DMS153 treated with DMSO at 0.1 percent for 48 hours (cell line): Measurements from ENCODE around the gene PRR18.

Experiments used
- DNase-seq: peaks from one replicate; lab custom pipeline; 2025; ENCODE audit not compliant: unreplicated experiment; lab: John Stamatoyannopoulos, UW

Gene PRR18

DNA sequence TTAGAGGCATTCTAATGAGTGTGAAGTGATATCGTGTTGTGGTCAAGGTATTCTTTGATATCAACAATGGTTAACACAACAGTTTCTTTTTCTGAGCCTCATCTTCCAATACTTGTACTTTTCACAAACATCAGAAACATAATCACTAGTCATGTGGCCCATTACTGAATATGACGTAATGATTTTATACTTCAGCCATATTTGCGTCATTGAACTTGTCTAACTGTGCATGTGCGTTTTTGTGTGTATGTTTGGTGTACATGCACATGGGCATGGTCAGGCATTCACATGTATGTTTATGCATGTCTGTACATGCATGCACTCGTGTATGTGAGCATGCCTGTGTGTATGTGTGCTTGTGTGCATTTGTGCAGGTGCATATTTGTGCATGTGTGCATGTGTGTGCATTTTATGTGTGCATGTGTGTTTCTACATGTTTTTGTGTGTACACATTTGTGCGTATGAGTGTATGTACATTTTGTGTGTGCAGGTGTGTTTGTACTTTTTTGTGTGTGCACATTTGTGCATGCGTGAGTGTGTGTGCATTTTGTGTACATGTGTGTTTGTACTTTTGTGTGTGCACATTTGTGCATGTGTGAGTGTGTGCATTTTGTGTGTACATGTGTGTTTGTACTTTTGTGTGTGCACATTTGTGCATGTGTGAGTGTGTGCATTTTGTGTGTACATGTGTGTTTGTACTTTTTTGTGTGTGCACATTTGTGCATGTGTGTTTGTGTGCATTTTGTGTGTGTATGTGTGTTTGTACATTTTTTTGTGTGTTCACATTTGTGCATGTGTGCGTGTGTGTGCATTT, 29.4 kb downstream of the PRR18 start:
- no peak for DNase-seq

DNA sequence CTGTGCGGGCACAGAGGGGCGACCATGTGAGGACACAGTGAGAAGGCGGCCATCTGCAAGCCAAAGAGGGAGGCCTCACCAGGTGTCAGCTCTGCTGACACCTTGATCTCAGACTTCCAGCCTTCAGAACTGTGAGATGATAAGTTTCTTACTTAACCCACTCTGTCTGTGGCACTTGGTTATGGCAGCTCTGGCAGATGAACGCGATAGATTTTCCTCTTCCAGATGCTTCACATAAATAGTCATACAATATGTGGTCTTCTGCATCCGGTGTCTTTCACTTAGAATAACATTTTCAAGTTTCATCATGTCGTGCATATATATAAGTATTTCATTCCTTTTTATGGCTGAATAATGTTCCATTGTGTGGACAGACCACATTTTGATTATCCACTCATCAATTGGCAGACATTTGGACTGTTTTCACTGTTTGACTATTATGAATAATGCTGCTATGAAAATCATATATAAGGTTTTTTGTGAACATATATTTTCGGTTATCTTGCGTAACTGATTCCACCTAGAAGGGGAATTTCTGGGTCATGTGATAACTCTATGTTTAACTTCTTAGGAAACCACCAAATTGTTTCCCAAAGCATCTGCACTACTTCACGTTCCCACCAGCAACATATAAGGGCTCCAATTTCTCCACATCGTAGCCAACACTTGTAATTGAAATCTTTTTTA, 30.2 kb downstream of the PRR18 start:
- DNase-seq: no peak

DNA sequence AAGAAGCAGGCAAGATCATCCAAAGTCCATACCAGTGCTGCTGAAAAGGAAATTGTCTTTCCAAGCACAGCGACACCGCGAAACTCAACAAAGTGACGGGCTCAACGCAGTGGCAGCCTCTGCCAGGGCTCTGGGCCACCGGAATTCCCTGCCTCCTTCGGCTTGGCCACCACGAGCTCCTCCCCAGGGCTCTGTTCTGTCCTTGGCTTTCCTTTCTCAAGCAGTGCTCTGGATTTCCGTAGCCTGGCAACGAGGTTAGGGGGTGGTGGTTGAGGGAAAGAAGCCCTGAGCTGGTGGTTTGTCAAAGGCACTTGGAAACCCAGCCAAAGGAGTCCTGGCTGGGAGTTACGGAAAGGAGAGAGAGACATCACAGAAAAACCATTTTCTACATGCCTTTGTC, 31.2 kb downstream of the PRR18 start:
- no peak for DNase-seq

DNA sequence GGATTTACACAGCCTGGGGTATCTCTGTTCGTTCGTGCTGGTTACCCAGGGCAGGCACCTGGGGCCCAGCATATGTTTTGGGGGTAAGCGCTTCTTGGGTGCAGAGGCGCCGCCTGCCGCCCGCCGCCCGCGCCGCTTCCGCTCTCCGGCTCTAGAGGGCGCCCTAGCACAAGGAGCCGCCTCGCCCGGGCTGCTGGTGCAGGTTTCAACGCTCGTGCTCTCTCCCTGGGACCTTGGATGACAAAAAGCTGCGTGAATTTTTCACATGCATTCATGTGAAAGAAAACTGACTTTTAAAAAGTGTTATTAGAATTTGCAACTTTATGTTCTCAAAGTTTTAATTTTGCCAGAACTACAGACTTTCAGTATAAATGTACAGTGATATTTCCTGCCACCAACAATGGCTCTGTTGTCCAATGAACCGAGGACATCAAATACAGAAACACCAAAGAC, 32.5 kb downstream of the PRR18 start:
- peak; percentile 47 for DNase-seq

DNA sequence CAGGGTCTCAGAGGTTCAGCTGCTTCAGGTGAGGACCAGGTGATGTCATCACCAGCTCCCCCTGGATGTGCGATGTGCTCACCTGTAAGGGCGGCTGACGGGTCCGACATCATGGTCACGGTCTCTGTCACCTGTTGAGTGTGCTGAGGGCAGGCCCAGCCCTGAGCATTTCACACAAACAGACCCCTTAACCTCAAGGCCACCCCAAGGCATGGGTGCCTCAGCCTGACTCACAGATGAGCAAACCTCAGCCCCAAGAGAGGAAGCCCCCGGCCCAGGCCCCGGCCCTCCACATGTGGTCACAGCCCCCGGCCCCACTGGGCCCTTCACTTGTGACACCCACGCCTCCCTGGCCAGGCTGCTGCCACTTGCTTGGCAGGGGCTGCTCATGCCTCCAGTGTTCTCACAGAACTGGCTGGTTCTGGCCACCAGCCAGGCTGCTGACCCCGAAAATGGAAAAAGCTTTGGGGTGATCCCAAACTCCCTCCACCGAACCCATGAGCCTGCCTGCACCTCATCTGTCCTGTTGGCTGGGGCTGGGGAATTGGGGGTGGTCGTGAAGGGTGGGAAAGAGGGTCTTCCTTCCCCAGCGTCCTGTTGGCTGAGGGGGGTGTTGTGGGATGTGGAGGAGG, 33.3 kb downstream of the PRR18 start:
- DNase-seq: no peak

DNA sequence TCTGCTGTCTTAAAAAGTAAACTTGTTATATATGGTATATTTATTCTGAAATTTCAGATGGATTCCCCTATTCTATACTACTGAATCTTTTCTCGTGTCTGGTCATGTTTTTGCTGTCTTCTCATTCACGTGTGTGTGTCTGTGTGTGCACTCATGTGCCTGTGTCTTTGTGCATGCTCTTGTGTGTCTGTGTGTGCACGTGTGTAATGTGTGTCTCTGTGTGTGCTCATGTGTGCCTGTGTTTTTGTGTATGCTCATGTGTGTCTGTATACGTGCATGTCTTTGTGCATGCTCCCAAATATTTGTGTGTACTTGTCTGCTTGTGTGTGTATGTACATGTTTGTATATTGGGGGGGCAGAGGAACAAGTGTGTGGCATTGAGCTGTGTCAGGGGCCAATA, 34.0 kb downstream of the PRR18 start:
- no peak for DNase-seq

DNA sequence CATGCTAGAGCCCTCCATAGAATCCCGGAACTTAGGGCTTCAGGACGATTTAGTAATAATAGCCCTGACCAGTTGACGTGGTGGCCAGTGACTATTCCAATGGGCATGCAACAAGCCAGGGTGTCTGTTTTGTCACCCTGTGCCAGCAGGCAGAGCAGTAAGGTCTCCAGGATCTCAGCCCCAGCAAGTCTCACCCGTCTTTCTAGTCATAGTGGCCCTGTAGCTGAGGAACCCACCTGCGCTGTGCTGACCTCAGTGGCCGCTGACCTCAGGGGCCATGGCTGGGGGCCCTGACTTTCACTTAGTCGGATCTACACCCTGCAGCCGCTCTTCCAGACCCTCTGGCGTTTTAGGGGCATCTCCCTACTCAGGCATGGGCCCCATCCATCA, 36.8 kb downstream of the PRR18 start:
- no peak for DNase-seq

DNA sequence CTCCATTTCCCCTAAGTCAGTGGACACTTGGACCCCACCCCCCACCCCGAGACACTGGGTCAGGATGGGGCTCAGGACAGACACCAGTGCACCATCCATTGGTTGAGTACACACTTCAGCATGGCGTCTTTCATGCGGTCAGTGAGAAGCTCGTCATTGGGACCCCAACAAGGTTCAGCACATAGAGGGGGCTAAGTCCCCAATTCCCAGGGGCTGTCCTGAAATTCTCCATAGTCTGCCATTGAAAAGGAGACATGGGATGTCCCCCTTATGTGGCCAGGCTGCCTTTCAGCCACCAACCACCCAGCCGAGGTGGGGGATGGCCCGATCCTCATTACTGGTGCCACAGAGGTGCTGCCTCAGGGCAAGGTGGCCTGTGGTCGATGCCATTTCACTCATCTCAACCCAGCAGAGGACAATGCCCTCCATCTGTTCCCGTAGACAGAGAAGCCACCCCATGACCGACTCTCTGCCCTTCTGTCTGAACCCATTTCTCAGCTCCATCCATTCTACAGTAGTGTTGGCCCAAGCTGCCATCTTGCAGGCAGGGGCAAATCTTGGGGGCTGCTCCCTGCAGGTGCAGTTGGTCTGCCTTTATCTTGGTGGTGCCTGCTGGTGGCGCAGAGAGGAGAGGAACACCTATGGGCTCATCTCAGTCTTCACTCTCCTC, 37.4 kb downstream of the PRR18 start:
- no peak for DNase-seq

DNA sequence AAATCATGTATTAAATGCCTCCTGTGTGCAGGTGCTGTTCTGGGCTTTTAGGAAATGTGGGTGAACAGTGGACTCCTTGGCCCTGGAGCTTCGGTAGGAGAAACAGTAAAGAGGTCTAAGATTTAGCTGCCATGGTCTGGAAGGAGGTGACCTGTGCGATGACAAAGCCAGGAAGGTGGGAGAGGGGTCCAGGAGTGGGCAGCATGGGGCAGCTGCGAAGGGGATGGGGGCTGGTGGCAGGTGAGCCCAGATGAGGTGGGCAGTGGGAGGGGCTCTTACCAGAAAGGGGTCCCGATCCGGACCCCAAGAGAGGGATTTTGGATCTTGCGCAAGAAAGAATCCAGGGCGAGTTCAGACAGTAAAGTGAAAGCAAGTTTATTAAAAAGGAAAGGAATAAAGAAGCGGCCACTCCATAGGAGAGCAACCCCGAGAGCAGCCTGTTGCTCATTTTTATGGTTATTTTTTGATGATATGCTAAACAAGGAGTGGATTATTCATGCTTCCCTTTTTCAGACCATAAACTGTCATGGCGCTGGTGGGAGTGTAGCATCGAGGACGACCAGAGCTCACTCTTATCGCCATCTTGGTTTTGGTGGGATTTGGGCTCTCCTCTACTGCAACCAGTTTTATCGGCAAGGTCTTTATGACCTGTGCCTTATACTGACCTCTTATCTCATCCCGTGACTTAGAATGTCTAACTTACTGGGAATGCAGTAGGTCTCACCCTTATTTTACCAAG, 38.7 kb downstream of the PRR18 start:
- DNase-seq: no peak

DNA sequence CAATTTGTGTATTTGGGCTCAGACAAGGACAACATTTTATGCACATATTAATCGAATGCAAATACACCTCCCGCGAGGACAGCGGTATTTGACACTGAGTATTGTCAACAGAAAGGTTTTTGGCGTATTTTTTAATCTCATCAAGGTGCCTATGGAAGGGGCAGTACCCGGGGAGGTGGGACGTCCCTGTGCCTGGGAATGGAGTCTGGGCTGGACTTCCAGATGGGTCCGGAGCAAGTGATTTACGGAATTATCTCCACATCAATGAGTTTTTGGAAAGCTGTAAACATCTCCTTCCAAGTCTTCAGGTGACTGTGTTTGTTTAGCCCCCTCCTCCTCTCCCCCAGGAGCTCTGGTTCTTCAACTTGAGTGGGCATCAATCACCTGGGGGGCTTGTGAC, 39.8 kb downstream of the PRR18 start:
- DNase-seq: no peak

DNA sequence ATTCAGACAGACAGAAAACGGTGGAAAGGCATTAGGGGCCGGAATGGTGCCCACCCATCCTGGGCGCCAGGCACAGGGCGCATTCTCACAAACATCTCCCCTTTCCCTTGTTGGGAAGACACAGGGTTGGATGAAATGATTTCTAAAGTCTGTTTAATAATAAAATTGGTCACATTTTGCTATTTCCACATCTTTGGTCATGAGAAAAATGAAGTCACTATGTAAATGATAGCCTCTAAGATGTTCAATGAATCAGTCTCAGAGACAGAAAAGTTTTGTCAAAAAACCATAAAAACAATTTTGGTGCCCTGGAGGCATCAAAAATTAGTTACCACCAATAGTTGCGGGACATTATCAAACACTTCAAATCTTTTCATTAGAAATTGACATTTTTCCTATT, 40.7 kb downstream of the PRR18 start:
- DNase-seq: no peak

DNA sequence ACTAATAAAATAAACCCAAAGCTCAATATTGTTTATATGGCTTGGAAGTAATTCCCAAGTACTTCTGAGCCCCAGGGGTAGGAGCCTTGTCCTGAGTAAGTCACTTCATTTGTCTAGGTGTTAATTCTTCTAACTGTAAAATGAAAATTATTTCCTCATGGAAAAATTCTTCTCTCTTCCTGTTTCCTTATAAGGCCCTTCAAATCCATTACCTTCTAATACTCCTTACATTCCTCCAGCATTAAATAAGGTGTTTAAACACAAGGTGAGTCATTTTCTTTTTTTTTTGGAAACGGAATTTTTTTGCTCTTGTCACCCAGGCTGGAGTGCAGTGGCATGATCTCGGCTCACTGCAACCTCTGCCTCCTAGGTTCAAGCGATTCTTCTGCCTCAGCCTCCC, 41.9 kb downstream of the PRR18 start:
- DNase-seq: no peak

DNA sequence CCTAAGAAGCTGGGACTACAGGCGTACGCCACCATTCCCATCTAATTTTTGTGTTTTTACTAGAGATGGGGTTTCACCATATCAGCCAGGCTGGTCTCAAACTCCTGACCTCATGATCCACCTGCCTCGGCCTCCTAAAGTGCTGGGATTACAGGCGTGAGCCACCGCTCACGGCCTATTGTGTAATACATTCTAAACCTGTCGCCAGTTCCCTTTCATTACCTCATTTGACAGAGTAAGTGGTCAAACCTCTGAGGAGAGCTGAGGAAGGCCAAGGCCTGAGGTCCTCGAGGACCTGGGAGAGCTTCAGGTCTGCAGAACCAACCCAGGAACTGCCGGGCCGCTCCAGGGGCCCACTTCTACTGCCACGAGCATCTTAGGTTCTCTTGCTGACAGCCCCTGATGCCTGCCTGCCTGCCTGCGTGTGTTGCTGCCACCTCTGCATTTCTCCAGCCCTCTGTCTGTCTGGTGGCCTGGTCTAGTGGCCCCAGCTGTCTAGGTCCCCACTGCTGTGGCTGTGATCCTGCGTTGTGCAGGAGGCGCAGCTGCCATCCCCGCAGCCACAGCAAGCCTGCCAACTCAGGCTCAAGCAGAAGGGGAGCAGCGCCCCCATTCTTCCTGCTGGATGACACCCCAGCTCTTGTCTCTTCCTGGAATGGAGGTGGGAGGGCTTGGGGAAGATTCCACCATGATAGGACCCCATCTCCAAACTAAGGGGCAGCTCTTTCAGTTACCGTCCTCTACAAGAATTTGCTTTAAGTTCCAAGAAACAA, 45.3 kb downstream of the PRR18 start:
- DNase-seq: no peak

DNA sequence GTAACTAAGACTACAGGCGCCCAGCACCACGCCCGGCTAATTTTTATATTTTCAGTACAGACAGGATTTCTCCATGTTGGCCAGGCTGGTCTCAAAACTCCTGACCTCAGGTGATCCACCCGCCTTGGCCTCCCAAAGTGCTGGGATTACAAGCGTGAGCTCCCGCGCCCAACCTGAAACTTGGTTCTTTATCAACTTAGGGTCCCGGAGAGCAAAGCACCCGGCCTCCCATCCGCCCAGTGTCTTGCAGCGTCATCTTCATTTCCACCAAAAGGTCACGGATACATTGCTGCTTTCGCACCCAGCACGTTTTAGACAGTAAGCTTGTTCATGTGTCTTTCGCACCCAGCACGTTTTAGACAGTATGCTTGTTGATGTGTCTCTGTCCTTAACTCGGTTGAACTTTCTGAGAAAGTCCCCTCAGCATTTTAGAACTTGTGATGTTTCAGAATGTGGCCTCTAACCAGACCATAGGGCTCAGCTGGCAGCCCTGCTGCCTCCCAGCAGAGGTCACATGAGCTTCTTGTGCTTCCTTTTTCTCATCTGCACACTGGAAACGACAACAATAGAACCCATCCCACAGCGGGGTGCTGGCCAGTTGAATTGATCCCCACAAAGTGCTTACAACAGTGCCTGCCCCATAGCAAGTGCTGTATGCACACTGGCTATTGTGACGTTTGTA, 48.8 kb downstream of the PRR18 start:
- DNase-seq: no peak

DNA sequence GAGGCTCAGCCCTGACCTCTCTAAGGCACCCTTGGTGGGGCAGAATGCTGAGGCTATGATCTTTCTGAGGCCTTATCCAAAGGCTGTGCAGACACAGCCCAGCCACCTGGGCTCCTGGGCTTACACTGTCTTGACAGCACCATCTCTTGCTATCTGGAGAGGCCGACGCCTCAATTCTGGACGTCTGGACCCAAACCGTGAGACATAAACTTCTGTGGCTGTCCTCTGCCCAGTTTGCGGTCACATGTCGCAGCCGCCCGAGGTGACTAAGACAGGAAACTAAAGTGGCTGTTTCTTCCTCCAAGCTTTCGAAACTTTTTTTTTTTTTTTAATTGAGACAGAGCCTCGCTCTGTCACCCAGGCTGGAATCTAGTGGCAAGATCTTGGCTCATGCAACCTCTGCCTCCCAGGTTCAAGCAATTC, 49.3 kb downstream of the PRR18 start:
- DNase-seq: no peak

DNA sequence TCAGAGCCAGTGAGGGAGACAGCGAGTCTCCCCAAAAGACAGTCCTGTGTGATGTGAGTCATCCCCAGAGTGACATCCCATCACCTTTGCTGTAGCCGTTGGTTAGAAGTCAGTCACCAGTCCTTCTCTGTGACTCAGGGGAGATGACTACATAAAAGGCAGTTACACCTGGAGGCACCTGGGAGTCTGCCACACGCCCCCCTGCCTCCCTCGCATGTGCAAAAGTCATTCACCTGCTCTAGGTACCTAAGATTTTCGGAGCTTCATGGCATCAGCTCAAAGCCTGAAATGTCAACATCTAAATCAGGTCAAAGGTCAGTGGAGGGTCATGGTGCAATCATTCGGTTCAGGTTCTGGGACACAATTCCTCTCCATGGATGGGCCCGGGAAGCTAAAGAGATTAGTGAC, 50.3 kb downstream of the PRR18 start:
- no peak for DNase-seq
